Large intestine (tissue), 3 donors: ENCODE results near the gene KAT6B. TPM values are rescaled to one million over a fixed set of nuclear protein-coding genes. Genes with fewer than 3 reads are reported as not detected.
"Not testable (repeated sequence)": the region's sequence is repeated elsewhere in the genome, so short reads cannot be mapped to it uniquely, and the experiment has no call there.

Experiments
- DNase-seq, 2 donors: peaks; one replicate each; pipeline versions ENCODE4 v3.0.0 to v3.0.0-alpha.2; 2013
- H3K27ac ChIP-seq: one replicate; pipeline ENCODE4 v1.5.1; 2013; ENCODE audit warnings: low read length
- H3K27me3 ChIP-seq: 2 replicates; pipeline ENCODE4 v1.6.1; 2013; ENCODE audit warnings: low read length; ENCODE audit not compliant: control insufficient read depth, insufficient read depth
- H3K36me3 ChIP-seq: 2 replicates; pipeline ENCODE4 v1.6.1; 2013; ENCODE audit warnings: low read length; ENCODE audit not compliant: control insufficient read depth, insufficient read depth
- H3K4me1 ChIP-seq: one replicate; pipeline ENCODE4 v1.6.1; 2013; ENCODE audit warnings: low read length; ENCODE audit not compliant: control insufficient read depth, insufficient read depth
- H3K4me3 ChIP-seq: one replicate; pipeline ENCODE4 v1.5.1; 2013; ENCODE audit warnings: low read length
- H3K9me3 ChIP-seq: one replicate; pipeline ENCODE4 v1.6.1; 2013; ENCODE audit warnings: mild to moderate bottlenecking, low read depth, low read length, moderate library complexity; ENCODE audit not compliant: control insufficient read depth
- WGBS: methylation state at CpG from one replicate; pipeline ENCODE4 v1.1.5; 2013; ENCODE audit warnings: low lambda C conversion rate; ENCODE audit not compliant: insufficient coverage; 5-methylcytosine and 5-hydroxymethylcytosine counted together
- polyA plus RNA-seq: library from polyadenylated mRNA; unstranded; fragments of 120-200 nt; gene quantifications from one replicate; pipeline ENCODE4 v1.2.1, GENCODE V29; 2013

The KAT6B gene
- polyA plus RNA-seq, 1 donor, result 16.4 TPM

- no peak overlapping the region for H3K27ac ChIP-seq
- no peak for DNase-seq
- H3K9me3 ChIP-seq, result no peaks in the 10 kb centered on the region
- H3K36me3 ChIP-seq, result peaks cover 2% of the 10 kb centered on the region
- whole genome bisulfite sequencing, result 100% methylated on average over 1 of the region's 2 CpGs
- no peak overlapping the region for H3K4me3 ChIP-seq
- H3K4me1 ChIP-seq, result no peaks in the 10 kb centered on the region
- no peaks in the 10 kb centered on the region for H3K27me3 ChIP-seq
Observed at GRCh38 chr10:74887614-74888284, 61.3 kb downstream of the KAT6B start.

GRCh38 chr10:74888962-74889661 is 62.7 kb downstream of the KAT6B start:
- no peak for DNase-seq
- H3K36me3 ChIP-seq, result peaks cover 2% of the 10 kb centered on the region
- no peaks in the 10 kb centered on the region for H3K4me1 ChIP-seq
- H3K27ac ChIP-seq, result no peak overlapping the region
- H3K9me3 ChIP-seq, result no peaks in the 10 kb centered on the region
- no peaks in the 10 kb centered on the region for H3K27me3 ChIP-seq
- WGBS, result 91% methylated on average over 6 of the region's 6 CpGs
- H3K4me3 ChIP-seq, result no peak overlapping the region

GRCh38 chr10:74889662-74889998 is 63.2 kb downstream of the KAT6B start:
- H3K27ac ChIP-seq, result no peak overlapping the region
- peaks cover 2% of the 10 kb centered on the region for H3K36me3 ChIP-seq
- H3K9me3 ChIP-seq, result no peaks in the 10 kb centered on the region
- H3K4me1 ChIP-seq, result no peaks in the 10 kb centered on the region
- no peak for DNase-seq
- H3K4me3 ChIP-seq, result no peak overlapping the region
- no peaks in the 10 kb centered on the region for H3K27me3 ChIP-seq

- no peak for DNase-seq
- H3K9me3 ChIP-seq, result no peaks in the 10 kb centered on the region
- no peaks in the 10 kb centered on the region for H3K4me1 ChIP-seq
- 80% methylated on average over 1 of the region's 7 CpGs for WGBS
- H3K27me3 ChIP-seq, result no peaks in the 10 kb centered on the region
- peaks cover 2% of the 10 kb centered on the region for H3K36me3 ChIP-seq
- no peak overlapping the region for H3K27ac ChIP-seq
- no peak overlapping the region for H3K4me3 ChIP-seq
Observed at GRCh38 chr10:74890460-74890859, 64.1 kb downstream of the KAT6B start.

GRCh38 chr10:74891053-74891452 is 64.7 kb downstream of the KAT6B start:
- Histone ChIP-seq H3K4me1 (no peaks in the 10 kb centered on the region), H3K27ac (no peak overlapping the region), H3K4me3 (no peak overlapping the region), H3K9me3 (no peaks in the 10 kb centered on the region), H3K27me3 (no peaks in the 10 kb centered on the region), H3K36me3 (peaks cover 2% of the 10 kb centered on the region)
- WGBS, result no CpG with 5 or more reads among the region's 2 CpGs
- no peak for DNase-seq

- no peaks in the 10 kb centered on the region for H3K9me3 ChIP-seq
- H3K4me3 ChIP-seq, result no peak overlapping the region
- no peak overlapping the region for H3K27ac ChIP-seq
- no peaks in the 10 kb centered on the region for H3K36me3 ChIP-seq
- no peaks in the 10 kb centered on the region for H3K27me3 ChIP-seq
- H3K4me1 ChIP-seq, result no peaks in the 10 kb centered on the region
- DNase-seq, result no peak
- WGBS, result no CpG with 5 or more reads among the region's 4 CpGs
Observed at GRCh38 chr10:74892839-74893238, 66.4 kb downstream of the KAT6B start.

- WGBS, result 100% methylated on average over 1 of the region's 6 CpGs
- not testable (repeated sequence) for H3K27ac ChIP-seq, H3K9me3 ChIP-seq, H3K4me3 ChIP-seq, DNase-seq, H3K4me1 ChIP-seq, H3K27me3 ChIP-seq, H3K36me3 ChIP-seq
Observed at GRCh38 chr10:74893329-74893728, 66.9 kb downstream of the KAT6B start.

GRCh38 chr10:74896788-74897527 is 70.6 kb downstream of the KAT6B start:
- Histone ChIP-seq H3K27me3 (no peaks in the 10 kb centered on the region), H3K36me3 (no peaks in the 10 kb centered on the region), H3K4me3 (no peak overlapping the region), H3K27ac (no peak overlapping the region), H3K9me3 (no peaks in the 10 kb centered on the region), H3K4me1 (no peaks in the 10 kb centered on the region)
- WGBS, result no CpG with 5 or more reads among the region's 5 CpGs
- no peak for DNase-seq

- Histone ChIP-seq H3K4me1 (no peaks in the 10 kb centered on the region), H3K9me3 (no peaks in the 10 kb centered on the region), H3K36me3 (no peaks in the 10 kb centered on the region), H3K4me3 (no peak overlapping the region), H3K27me3 (no peaks in the 10 kb centered on the region), H3K27ac (no peak overlapping the region)
- peak; percentile 9 to 29 for DNase-seq
- WGBS, result no CpG with 5 or more reads among the region's 4 CpGs
Observed at GRCh38 chr10:74898201-74898976, 72.0 kb downstream of the KAT6B start.

- H3K36me3 ChIP-seq, result no peaks in the 10 kb centered on the region
- H3K4me1 ChIP-seq, result no peaks in the 10 kb centered on the region
- H3K9me3 ChIP-seq, result no peaks in the 10 kb centered on the region
- WGBS, result no CpG with 5 or more reads among the region's 5 CpGs
- no peak overlapping the region for H3K4me3 ChIP-seq
- no peak for DNase-seq
- no peaks in the 10 kb centered on the region for H3K27me3 ChIP-seq
- H3K27ac ChIP-seq, result no peak overlapping the region
Observed at GRCh38 chr10:74900297-74900696, 73.9 kb downstream of the KAT6B start.
